ENCODE data around the gene CNIH1. TPM values are rescaled to one million over a fixed set of nuclear protein-coding genes. Genes with fewer than 3 reads are reported as not detected.
"Not testable (repeated sequence)": the region's sequence is repeated elsewhere in the genome, so short reads cannot be mapped to it uniquely, and the experiment has no call there.

Gene CNIH1
- total RNA-seq, 1 experiment from 2014 or later = 172 TPM

DNA sequence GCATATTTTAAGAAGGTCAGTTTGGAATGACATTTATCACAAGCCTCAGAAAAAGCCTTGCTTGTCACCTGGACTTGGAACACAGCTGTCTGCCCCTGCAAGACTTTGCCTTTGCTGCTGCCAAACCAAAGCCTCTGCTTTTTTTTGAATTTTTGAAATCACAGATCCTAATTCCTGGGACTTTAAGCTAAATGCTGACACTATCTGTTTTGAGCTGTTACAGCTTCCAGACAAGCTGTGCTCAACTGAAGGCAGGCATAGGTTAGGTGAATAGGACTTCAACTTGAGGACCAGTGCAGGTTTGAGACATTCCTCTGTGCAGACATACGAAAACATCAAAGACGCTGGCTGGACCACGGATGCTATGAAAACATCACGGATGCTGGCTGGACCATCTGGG is 55.6 kb downstream of the CNIH1 start:
- DNase-seq (ENCODE audit: low read depth) = no peak

- no peak for DNase-seq (ENCODE audit: low read depth)
These were observed 57.3 kb downstream of the CNIH1 start for GRCh38 chr14:54383835-54384234.

GRCh38 chr14:54381821-54382220 is 59.4 kb downstream of the CNIH1 start:
- DNase-seq (ENCODE audit: low read depth) = no peak

DNA sequence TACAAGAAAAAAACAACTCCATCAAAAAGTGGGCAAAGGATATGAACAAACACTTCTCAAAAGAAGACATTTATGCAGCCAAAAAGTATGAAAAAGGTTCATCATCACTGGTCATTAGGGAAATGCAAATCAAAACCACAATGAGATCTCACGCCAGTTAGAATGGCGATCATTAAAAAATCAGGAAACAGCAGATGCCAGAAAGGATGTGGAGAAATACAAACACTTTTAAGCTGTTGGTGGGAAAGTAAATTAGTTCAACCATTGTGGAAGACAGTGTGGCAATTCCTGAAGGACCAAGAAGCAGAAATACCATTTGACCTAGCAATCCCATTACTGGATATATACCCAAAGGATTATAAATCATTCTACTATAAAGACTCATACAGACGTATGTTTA is 60.6 kb downstream of the CNIH1 start:
- not testable (repeated sequence) for DNase-seq (ENCODE audit: low read depth)

GRCh38 chr14:54378893-54379292 is 62.3 kb downstream of the CNIH1 start:
- DNase-seq (ENCODE audit: low read depth) = not testable (repeated sequence)

GRCh38 chr14:54377501-54377900 is 63.7 kb downstream of the CNIH1 start:
- DNase-seq (ENCODE audit: low read depth) = no peak

GRCh38 chr14:54374117-54374884 is 66.9 kb downstream of the CNIH1 start:
- no peak for DNase-seq (ENCODE audit: low read depth)

Other genes with a start within 250 kb of the CNIH1 start
- 122 and 146 TPM in 2 replicates for gene CDKN3, start 44.4 kb downstream of the CNIH1 start, total RNA-seq (2014; rRNA removed; shearing (Covaris generic))
- 132 and 134 TPM in 2 replicates for gene GMFB, start 47.6 kb upstream of the CNIH1 start, total RNA-seq (2014; rRNA removed; shearing (Covaris generic))
- 6.3 and 8.5 TPM in 2 replicates for gene CGRRF1, start 68.5 kb upstream of the CNIH1 start, total RNA-seq (2014; rRNA removed; shearing (Covaris generic))
- 10.0 and 16.3 TPM in 2 replicates for gene SAMD4A, start 125.8 kb upstream of the CNIH1 start, total RNA-seq (2014; rRNA removed; shearing (Covaris generic))

All from HT1080 (cell line).